WTC11 (cell line): ENCODE results near the gene AKT1. TPM values are rescaled to one million over a fixed set of nuclear protein-coding genes. Genes with fewer than 3 reads are reported as not detected.

Source experiments
- ATAC-seq: fragments of 200-7000 bp; cut with Tn5 transposase; 2 replicates; pipeline ENCODE4 v1.10.0; 2021; ENCODE audit warnings: mild to moderate bottlenecking, moderate library complexity
- CTCF ChIA-PET: fragments of 300-600 bp; sonication (Branson Sonifier 250); formaldehyde crosslinking; loops from one replicate; lab custom pipeline; 2021; ENCODE audit warnings: antibody characterized with exemption; lab: Charles Lee
- POLR2A ChIA-PET: fragments of 350-600 bp; sonication (Branson Sonifier 250); formaldehyde crosslinking; loops from one replicate; lab custom pipeline; 2021; ENCODE audit warnings: antibody characterized with exemption; lab: Charles Lee
- DNase-seq: peaks from one replicate; pipeline ENCODE4 v3.0.0; 2021; ENCODE audit warnings: low spot score
- H3K27ac Mint-ChIP-seq: 2 replicates; pipeline ENCODE4 v1.8.0; 2021; ENCODE audit warnings: mixed read lengths
- H3K27me3 Mint-ChIP-seq: 2 replicates; pipeline ENCODE4 v1.8.0; 2021; ENCODE audit warnings: low read depth, mild to moderate bottlenecking, moderate library complexity, mixed read lengths
- H3K36me3 Mint-ChIP-seq: 2 replicates; pipeline ENCODE4 v1.8.0; 2021; ENCODE audit warnings: mixed read lengths
- H3K4me1 Mint-ChIP-seq: 2 replicates; pipeline ENCODE4 v1.8.0; 2022; ENCODE audit warnings: mixed read lengths
- H3K4me3 Mint-ChIP-seq: 2 replicates; pipeline ENCODE4 v1.8.0; 2021; ENCODE audit warnings: mild to moderate bottlenecking, moderate library complexity, mixed read lengths
- H3K9me3 Mint-ChIP-seq: 2 replicates; pipeline ENCODE4 v1.8.0; 2021; ENCODE audit warnings: mixed read lengths
- ATF1 ChIP-seq: sonication (generic); formaldehyde crosslinking; IDR thresholded peaks from 2 replicates; pipeline ENCODE4 v1.8.1; 2023; ENCODE audit warnings: mild to moderate bottlenecking, moderate library complexity, missing genetic modification reagents
- ATF3 ChIP-seq: sonication (generic); formaldehyde crosslinking; conservative IDR thresholded peaks from 2 replicates; pipeline ENCODE4 v1.8.1; 2022; ENCODE audit warnings: mild to moderate bottlenecking, missing genetic modification reagents
- CBFB ChIP-seq: sonication (generic); formaldehyde crosslinking; IDR thresholded peaks from 2 replicates; pipeline ENCODE4 v1.8.1; 2022; ENCODE audit warnings: mild to moderate bottlenecking, low read depth, missing genetic modification reagents
- CREB1 ChIP-seq: sonication (generic); formaldehyde crosslinking; IDR thresholded peaks from 2 replicates; pipeline ENCODE4 v1.8.0; 2023; ENCODE audit warnings: mild to moderate bottlenecking, missing genetic modification reagents
- E2F5 ChIP-seq: sonication (generic); formaldehyde crosslinking; IDR thresholded peaks from 2 replicates; pipeline ENCODE4 v1.8.1; 2022; ENCODE audit warnings: mild to moderate bottlenecking, moderate library complexity, missing genetic modification reagents
- ELF4 ChIP-seq: sonication (generic); formaldehyde crosslinking; IDR thresholded peaks from 2 replicates; pipeline ENCODE4 v1.8.1; 2022; ENCODE audit warnings: low read depth, mild to moderate bottlenecking, moderate library complexity, missing genetic modification reagents
- FOXK1 ChIP-seq: sonication (generic); formaldehyde crosslinking; IDR thresholded peaks from 2 replicates; pipeline ENCODE4 v1.8.0; 2022; ENCODE audit warnings: mild to moderate bottlenecking, moderate library complexity, missing genetic modification reagents
- NFATC4 ChIP-seq: fragments of 250-450 bp; sonication (Bioruptor Pico); IDR thresholded peaks from 2 replicates; pipeline ENCODE4 v1.9.0; 2021; ENCODE audit warnings: mild to moderate bottlenecking
- NFYB ChIP-seq: sonication (generic); formaldehyde crosslinking; conservative IDR thresholded peaks from 2 replicates; pipeline ENCODE4 v1.8.0; 2022; ENCODE audit warnings: low read depth, missing genetic modification reagents
- NR1H2 ChIP-seq: sonication (generic); formaldehyde crosslinking; IDR thresholded peaks from 2 replicates; pipeline ENCODE4 v1.9.0; 2021; ENCODE audit warnings: mild to moderate bottlenecking, moderate library complexity, missing genetic modification reagents
- NR2C2 ChIP-seq: sonication (generic); formaldehyde crosslinking; IDR thresholded peaks from 2 replicates; pipeline ENCODE4 v1.8.0; 2022; ENCODE audit warnings: mild to moderate bottlenecking, missing genetic modification reagents
- OVOL2 ChIP-seq: fragments of 250-450 bp; sonication (Bioruptor Pico); IDR thresholded peaks from 2 replicates; pipeline ENCODE4 v1.9.0; 2021; ENCODE audit warnings: mild to moderate bottlenecking, borderline replicate concordance
- SMAD3 ChIP-seq: sonication (generic); formaldehyde crosslinking; IDR thresholded peaks from 2 replicates; pipeline ENCODE4 v1.8.0; 2022; ENCODE audit warnings: missing genetic modification reagents, mild to moderate bottlenecking, borderline replicate concordance
- SMAD4 ChIP-seq: sonication (generic); formaldehyde crosslinking; IDR thresholded peaks from 2 replicates; pipeline ENCODE4 v1.8.0; 2022; ENCODE audit warnings: mild to moderate bottlenecking, missing genetic modification reagents
- TEAD4 ChIP-seq: sonication (generic); formaldehyde crosslinking; IDR thresholded peaks from 2 replicates; pipeline ENCODE4 v1.8.0; 2022; ENCODE audit warnings: mild to moderate bottlenecking, missing genetic modification reagents
- ZBTB21 ChIP-seq: sonication (generic); formaldehyde crosslinking; IDR thresholded peaks from 2 replicates; pipeline ENCODE4 v1.8.1; 2023; ENCODE audit warnings: mild to moderate bottlenecking, missing genetic modification reagents, borderline replicate concordance
- total RNA-seq: library from RNA; stranded (reverse); gene quantifications from 3 replicates; pipeline ENCODE4 v1.2.3, GENCODE V29; 2021
- TF ChIP-seq, protein P1 (sequence below): sonication (generic); formaldehyde crosslinking; IDR thresholded peaks from 2 replicates; pipeline ENCODE4 v1.8.1; 2022; ENCODE audit warnings: low read depth, missing genetic modification reagents, borderline replicate concordance
- TF ChIP-seq, protein P2 (sequence below): sonication (generic); formaldehyde crosslinking; IDR thresholded peaks from 2 replicates; pipeline ENCODE4 v1.8.1; 2023; ENCODE audit warnings: mild to moderate bottlenecking, missing genetic modification reagents
- TF ChIP-seq, protein P3 (sequence below): sonication (generic); formaldehyde crosslinking; IDR thresholded peaks from 2 replicates; pipeline ENCODE4 v1.8.0; 2023; ENCODE audit warnings: missing genetic modification reagents

The AKT1 gene
- total RNA-seq, 1 experiment from 2014 or later: 121 TPM

DNA sequence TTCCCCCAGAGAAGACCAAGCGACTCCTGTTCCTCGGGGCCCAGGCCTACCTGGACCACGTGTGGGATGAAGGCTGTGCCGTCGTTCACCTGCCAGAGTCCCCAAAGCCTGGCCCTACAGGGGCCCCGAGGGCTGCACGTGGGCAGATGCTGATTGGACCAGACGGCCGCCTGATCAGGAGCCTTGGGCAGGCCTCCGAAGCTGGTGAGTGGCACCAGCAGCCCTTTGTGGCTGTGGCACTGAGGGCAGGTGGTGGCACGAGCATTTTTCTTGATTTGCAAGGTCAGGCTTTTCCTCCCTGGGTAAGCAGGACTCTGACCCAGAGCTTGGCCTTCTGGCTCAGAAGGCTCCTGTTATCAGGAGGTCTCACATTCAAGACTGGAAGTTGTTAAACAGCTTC, 39.9 kb downstream of the AKT1 start (continued):
- TF ChIP-seq, protein P1, sequence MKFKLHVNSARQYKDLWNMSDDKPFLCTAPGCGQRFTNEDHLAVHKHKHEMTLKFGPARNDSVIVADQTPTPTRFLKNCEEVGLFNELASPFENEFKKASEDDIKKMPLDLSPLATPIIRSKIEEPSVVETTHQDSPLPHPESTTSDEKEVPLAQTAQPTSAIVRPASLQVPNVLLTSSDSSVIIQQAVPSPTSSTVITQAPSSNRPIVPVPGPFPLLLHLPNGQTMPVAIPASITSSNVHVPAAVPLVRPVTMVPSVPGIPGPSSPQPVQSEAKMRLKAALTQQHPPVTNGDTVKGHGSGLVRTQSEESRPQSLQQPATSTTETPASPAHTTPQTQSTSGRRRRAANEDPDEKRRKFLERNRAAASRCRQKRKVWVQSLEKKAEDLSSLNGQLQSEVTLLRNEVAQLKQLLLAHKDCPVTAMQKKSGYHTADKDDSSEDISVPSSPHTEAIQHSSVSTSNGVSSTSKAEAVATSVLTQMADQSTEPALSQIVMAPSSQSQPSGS: no peak
- no peak for TF ChIP-seq ELF4 (CRISPR knock-in tag)

- Mint-ChIP-seq H3K27ac (peak overlapping the region; percentile 77), H3K4me3 (peak overlapping the region; percentile 95), H3K9me3 (peaks cover 18% of the 10 kb centered on the region), H3K36me3 (peaks cover 35% of the 10 kb centered on the region), H3K4me1 (peaks cover 9% of the 10 kb centered on the region), H3K27me3 (peaks cover 11% of the 10 kb centered on the region)
- POLR2A ChIA-PET: interaction anchor here (2.1 kb wide), 1 partner anchor 14 kb away, joined by 10 read pairs; no protein-coding TSS in a partner anchor
- no peak for TF ChIP-seq NR2C2 (CRISPR knock-in tag)
- TF ChIP-seq CBFB (CRISPR knock-in tag): no peak
- no peak for TF ChIP-seq OVOL2 (CRISPR knock-in tag)
- TF ChIP-seq NFATC4 (CRISPR knock-in tag): no peak
- TF ChIP-seq ATF1: no peak
- no peak for TF ChIP-seq TEAD4
- no peak for TF ChIP-seq SMAD3 (CRISPR knock-in tag)
- no peak for TF ChIP-seq ZBTB21 (CRISPR knock-in tag)
- TF ChIP-seq, protein P2, sequence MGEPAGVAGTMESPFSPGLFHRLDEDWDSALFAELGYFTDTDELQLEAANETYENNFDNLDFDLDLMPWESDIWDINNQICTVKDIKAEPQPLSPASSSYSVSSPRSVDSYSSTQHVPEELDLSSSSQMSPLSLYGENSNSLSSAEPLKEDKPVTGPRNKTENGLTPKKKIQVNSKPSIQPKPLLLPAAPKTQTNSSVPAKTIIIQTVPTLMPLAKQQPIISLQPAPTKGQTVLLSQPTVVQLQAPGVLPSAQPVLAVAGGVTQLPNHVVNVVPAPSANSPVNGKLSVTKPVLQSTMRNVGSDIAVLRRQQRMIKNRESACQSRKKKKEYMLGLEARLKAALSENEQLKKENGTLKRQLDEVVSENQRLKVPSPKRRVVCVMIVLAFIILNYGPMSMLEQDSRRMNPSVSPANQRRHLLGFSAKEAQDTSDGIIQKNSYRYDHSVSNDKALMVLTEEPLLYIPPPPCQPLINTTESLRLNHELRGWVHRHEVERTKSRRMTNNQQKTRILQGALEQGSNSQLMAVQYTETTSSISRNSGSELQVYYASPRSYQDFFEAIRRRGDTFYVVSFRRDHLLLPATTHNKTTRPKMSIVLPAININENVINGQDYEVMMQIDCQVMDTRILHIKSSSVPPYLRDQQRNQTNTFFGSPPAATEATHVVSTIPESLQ (CRISPR knock-in tag): no peak
- TF ChIP-seq SMAD4: no peak
- no peak for TF ChIP-seq E2F5 (CRISPR knock-in tag)
- TF ChIP-seq NFYB (CRISPR knock-in tag): no peak
- no peak for TF ChIP-seq ATF3 (CRISPR knock-in tag)
- TF ChIP-seq, protein P3, sequence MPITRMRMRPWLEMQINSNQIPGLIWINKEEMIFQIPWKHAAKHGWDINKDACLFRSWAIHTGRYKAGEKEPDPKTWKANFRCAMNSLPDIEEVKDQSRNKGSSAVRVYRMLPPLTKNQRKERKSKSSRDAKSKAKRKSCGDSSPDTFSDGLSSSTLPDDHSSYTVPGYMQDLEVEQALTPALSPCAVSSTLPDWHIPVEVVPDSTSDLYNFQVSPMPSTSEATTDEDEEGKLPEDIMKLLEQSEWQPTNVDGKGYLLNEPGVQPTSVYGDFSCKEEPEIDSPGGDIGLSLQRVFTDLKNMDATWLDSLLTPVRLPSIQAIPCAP (CRISPR knock-in tag): no peak
- no peak for TF ChIP-seq FOXK1 (CRISPR knock-in tag)
- TF ChIP-seq CREB1 (CRISPR knock-in tag): no peak
- TF ChIP-seq NR1H2 (CRISPR knock-in tag): no peak
- ATAC-seq: no peak
- DNase-seq: no peak
- CTCF ChIA-PET: interaction anchor here (0.7 to 3.4 kb wide), 5 partner anchors 12 to 72 kb away, joined by 3 to 62 read pairs (median 8); no protein-coding TSS in a partner anchor
Observed at GRCh38 chr14:104754213-104754851, 41.2 kb downstream of the AKT1 start.
